NCI-H1417 (cell line): ENCODE measurements around the gene LMNTD1.
"Not testable (repeated sequence)": the region's sequence is repeated elsewhere in the genome, so short reads cannot be mapped to it uniquely, and the experiment has no call there.

ENCODE experiments used
- DNase-seq, 3 experiments: peaks; one replicate each; lab custom pipeline; 2025; lab: John Stamatoyannopoulos, UW

The LMNTD1 gene

DNA sequence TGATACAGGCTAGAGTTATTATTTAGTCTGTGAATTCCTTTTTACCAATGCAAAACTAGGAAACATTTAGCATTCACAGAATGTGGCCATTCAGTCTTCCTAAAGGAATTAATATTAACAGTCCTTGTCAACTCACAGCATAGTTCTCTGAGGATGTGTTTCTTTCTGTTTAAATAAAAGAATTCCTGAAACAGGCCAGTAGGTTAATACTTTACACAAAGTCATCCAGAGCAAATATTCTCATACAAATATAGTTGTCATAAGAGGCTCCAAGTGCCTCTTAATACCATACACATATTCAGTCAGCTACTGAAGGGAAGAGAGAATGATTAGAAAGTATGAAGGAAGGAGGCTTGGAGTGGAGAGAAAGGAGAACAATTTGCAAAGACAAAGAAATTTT is 120.1 kb downstream of the LMNTD1 start:
- DNase-seq, result no peak

DNA sequence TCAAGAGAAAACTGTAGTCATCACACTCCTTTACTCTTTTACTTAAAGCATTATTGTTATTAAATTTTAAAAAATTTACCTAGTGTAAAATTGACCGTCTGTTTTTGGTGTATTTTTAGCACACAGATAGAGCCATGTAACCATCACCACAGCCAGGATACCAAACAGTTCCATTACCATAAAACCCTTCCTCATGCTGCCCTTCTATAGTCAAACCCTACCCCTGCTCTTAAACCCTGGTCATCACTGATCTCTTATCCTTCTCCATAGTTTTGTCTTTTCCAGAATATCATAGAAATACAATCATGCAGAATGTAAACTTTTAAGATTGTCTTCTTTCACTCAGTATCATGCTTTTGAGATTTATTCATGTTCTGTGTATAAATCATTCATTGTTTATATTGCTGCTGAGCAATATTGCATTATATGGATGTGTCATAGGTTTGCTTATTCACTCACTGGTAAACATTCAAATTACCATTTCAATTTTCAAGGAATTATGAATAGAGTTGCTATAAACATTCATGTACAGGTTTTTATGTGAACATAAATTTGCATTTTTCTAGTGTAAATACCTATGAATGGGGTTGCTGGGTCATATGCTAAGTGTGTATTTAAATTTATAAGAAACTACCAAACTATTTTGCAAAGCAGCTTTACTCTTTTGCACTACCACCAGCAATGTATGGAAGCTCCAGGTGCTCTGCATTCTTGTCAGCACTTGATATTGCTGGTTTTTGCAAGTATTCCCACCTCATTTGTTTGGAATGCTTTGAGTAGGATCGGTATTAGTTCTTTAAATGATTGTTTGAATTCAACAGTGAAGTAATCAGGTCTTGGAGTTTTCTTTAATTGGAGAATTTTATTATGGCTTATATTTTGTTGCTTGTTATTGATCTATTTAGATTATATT is 125.5 kb downstream of the LMNTD1 start:
- DNase-seq, result no peak

DNA sequence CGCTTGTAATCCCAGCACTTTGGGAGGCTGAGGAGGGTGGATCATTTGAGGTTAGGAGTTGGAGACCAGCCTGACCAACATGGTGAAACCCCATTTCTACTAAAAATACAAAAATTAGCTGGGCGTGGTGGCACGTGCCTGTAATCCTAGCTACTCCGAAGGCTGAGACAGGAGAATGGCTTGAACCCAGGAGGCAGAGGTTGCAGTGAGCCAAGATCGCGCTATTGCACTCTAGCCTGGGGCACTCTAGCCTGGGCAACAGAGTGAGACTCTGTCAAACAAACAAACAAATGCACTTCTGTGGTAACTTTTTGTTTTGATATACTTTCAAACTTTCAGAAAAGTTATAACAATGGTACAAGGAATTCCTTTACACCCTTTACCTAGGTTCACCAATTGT is 126.3 kb downstream of the LMNTD1 start:
- DNase-seq, result not testable (repeated sequence)
